Sciatic nerve (tissue), 2 donors: ENCODE results near the gene MAP2K6. TPM values are rescaled to one million over a fixed set of nuclear protein-coding genes. Genes with fewer than 3 reads are reported as not detected.

Source experiments
- ATAC-seq: fragments of 200-7000 bp; cut with Tn5 transposase; one replicate; pipeline ENCODE4 v1.9.1; 2020; ENCODE audit warnings: mild to moderate bottlenecking, moderate library complexity
- DNase-seq: peaks from one replicate; pipeline ENCODE4 v3.0.0-alpha.2; 2020; ENCODE audit warnings: low spot score
- intact Hi-C: fragments of 100-400 bp; cut with DNase I; formaldehyde crosslinking; loops from one replicate; pipeline ENCODE4 v1.14.2; 2022
- total RNA-seq: library from RNA; stranded (reverse); fragmentation: NEBNext Ultra II Directional; extraction: Animal tissue kit (Norgen Biotek cat#: 25700); gene quantifications from one replicate; pipeline ENCODE4 v1.2.1, GENCODE V29; 2021
- donor health status: DM: no; HTN: no; CAD: no.
- donor health status: DM: no; HTN: no; CAD: no.

MAP2K6 gene
- total RNA-seq, 1 donor from 2014 or later: 7.7 TPM

GRCh38 chr17:69592692-69593350 is 178.3 kb downstream of the MAP2K6 start:
- DNase-seq: no peak

GRCh38 chr17:69593351-69593715 is 178.8 kb downstream of the MAP2K6 start:
- DNase-seq: no peak
- intact Hi-C loops: no loop called here
- no peak for ATAC-seq

More at GRCh38 chr17:69592692-69593350, 178.3 kb downstream of the MAP2K6 start:
- ATAC-seq: no peak
- intact Hi-C loops: no loop called here

- intact Hi-C loops: no loop called here
- DNase-seq (no peak), ATAC-seq (no peak)
Measured at GRCh38 chr17:69593716-69594115, 179.2 kb downstream of the MAP2K6 start.

GRCh38 chr17:69594641-69595040 is 180.1 kb downstream of the MAP2K6 start:
- intact Hi-C loops: no loop called here
- ATAC-seq (no peak), DNase-seq (no peak)

- intact Hi-C loops: no loop called here
- ATAC-seq: no peak
- no peak for DNase-seq
Measured at GRCh38 chr17:69596141-69596540, 181.6 kb downstream of the MAP2K6 start.

GRCh38 chr17:69597898-69598692 is 183.6 kb downstream of the MAP2K6 start:
- intact Hi-C loops: no loop called here
- ATAC-seq: no peak
- DNase-seq: no peak

- DNase-seq (no peak), ATAC-seq (no peak)
- intact Hi-C loops: no loop called here
Measured at GRCh38 chr17:69602972-69603371, 188.5 kb downstream of the MAP2K6 start.

Other genes with a start within 250 kb of the MAP2K6 start
- gene ABCA10, start 185.9 kb upstream of the MAP2K6 start, total RNA-seq: 189 TPM
- gene ABCA5, start 87.6 kb upstream of the MAP2K6 start, total RNA-seq: 39.4 TPM